ENCODE data around the gene CLIP2.

The CLIP2 gene

GRCh38 chr7:74287303-74288033 lies 1.7 kb upstream of the CLIP2 start:
- no peak overlapping the region for H3K4me3 ChIP-seq (ENCODE audit: low read length)
- no peak for DNase-seq (ENCODE audit: low read depth)
- no peak for TF ChIP-seq CTCF (conservative IDR thresholded peaks at IDR 0.05; ENCODE audit: low read length)

GRCh38 chr7:74288034-74288881 lies 949 bp upstream of the CLIP2 start:
- no peak overlapping the region for H3K4me3 ChIP-seq (ENCODE audit: low read length)
- TF ChIP-seq CTCF (conservative IDR thresholded peaks at IDR 0.05; ENCODE audit: low read length) = no peak
- DNase-seq (ENCODE audit: low read depth) = peak; percentile 37

- no peak for TF ChIP-seq CTCF (conservative IDR thresholded peaks at IDR 0.05; ENCODE audit: low read length)
- H3K4me3 ChIP-seq (ENCODE audit: low read length) = peak overlapping the region; percentile 88
- peak; percentile 53 for DNase-seq (ENCODE audit: low read depth)
These were observed 699 bp downstream of the CLIP2 start for GRCh38 chr7:74289659-74290552.

GRCh38 chr7:74290553-74290950 lies 1.3 kb downstream of the CLIP2 start:
- DNase-seq (ENCODE audit: low read depth) = no peak
- no peak for TF ChIP-seq CTCF (conservative IDR thresholded peaks at IDR 0.05; ENCODE audit: low read length)
- H3K4me3 ChIP-seq (ENCODE audit: low read length) = peak overlapping the region; percentile 88

- no peak for DNase-seq (ENCODE audit: low read depth)
- peak overlapping the region; percentile 88 for H3K4me3 ChIP-seq (ENCODE audit: low read length)
These were observed 1.8 kb downstream of the CLIP2 start for GRCh38 chr7:74290981-74291441.

GRCh38 chr7:74291535-74291934 lies 2.3 kb downstream of the CLIP2 start:
- no peak overlapping the region for H3K4me3 ChIP-seq (ENCODE audit: low read length)
- no peak for DNase-seq (ENCODE audit: low read depth)
- no peak for TF ChIP-seq CTCF (conservative IDR thresholded peaks at IDR 0.05; ENCODE audit: low read length)

More at GRCh38 chr7:74290981-74291441, 1.8 kb downstream of the CLIP2 start:
- no peak for TF ChIP-seq CTCF (conservative IDR thresholded peaks at IDR 0.05; ENCODE audit: low read length)
